Endothelial cell of umbilical vein (primary cell): ENCODE results near the gene ARHGEF10L. TPM values are rescaled to one million over a fixed set of nuclear protein-coding genes. Genes with fewer than 3 reads are reported as not detected.

ENCODE experiments used
- BruUV-seq: library from RNA; stranded (reverse); fragments of 400-500 nt; replicated peaks from 2 replicates; lab custom pipeline; 2021; lab: Mats Ljungman, UMichigan
- CTCF ChIA-PET: fragments of 300-600, 350-600 bp; sonication (Branson Sonifier 250); formaldehyde crosslinking; loops from one replicate; lab custom pipeline; 2021; ENCODE audit warnings: antibody characterized with exemption, inconsistent platforms; lab: Charles Lee
- POLR2A ChIA-PET: fragments of 300-600, 350-600 bp; sonication (Branson Sonifier 250); formaldehyde crosslinking; loops from one replicate; lab custom pipeline; 2021; ENCODE audit warnings: antibody characterized with exemption, inconsistent platforms; lab: Charles Lee
- DNase-seq: peaks from one replicate; pipeline ENCODE4 v3.0.0-alpha.2; 2011; ENCODE audit warnings: low read depth, low spot score
- FAIRE-seq: peaks from 2 replicates; lab custom pipeline; 2011; peaks lifted over from hg19 to GRCh38; lab: Jason Lieb, UNC
- H2AFZ ChIP-seq: 2 replicates; pipeline ENCODE4 v1.6.0; 2012; ENCODE audit warnings: low read depth, low read length, control low read depth, inconsistent platforms
- H3K27ac ChIP-seq: 2 replicates; pipeline ENCODE4 v1.5.1; 2011; ENCODE audit warnings: low read depth, mild to moderate bottlenecking, control low read depth, low read length, moderate library complexity; ENCODE audit not compliant: insufficient read depth
- H3K27me3 ChIP-seq, 2 experiments: 2 replicates each; pipeline versions ENCODE4 v1.6.0 to v1.6.1; 2011; ENCODE audit warnings: low read length in 2 of 2, mixed read lengths in 1 of 2; ENCODE audit not compliant: control insufficient read depth in 2 of 2, insufficient read depth in 2 of 2
- H3K36me3 ChIP-seq, 2 experiments: 2 replicates in 1 of 2; 3 replicates in 1 of 2; pipeline ENCODE4 v1.5.1; 2011; ENCODE audit warnings: low read length in 2 of 2, mild to moderate bottlenecking in 1 of 2, moderate library complexity in 1 of 2; ENCODE audit not compliant: control insufficient read depth in 2 of 2, insufficient read depth in 2 of 2; ENCODE audit errors: extremely low read depth in 1 of 2
- H3K4me1 ChIP-seq: 3 replicates; pipeline ENCODE4 v1.5.1; 2011; ENCODE audit warnings: mild to moderate bottlenecking, low read length; ENCODE audit not compliant: control insufficient read depth, insufficient read depth; ENCODE audit errors: extremely low read depth
- H3K4me2 ChIP-seq: 2 replicates; pipeline ENCODE4 v1.6.1; 2011; ENCODE audit warnings: low read length, control low read depth, mixed read lengths; ENCODE audit not compliant: insufficient read depth
- H3K4me3 ChIP-seq, 3 experiments: fragments of 200-600 bp in 1 of 3; sonication (generic), shearing (Covaris generic) in 1 of 3; replicated peaks in 1 of 3; 2 replicates each; pipeline ENCODE4 v1.5.1; 2011 to 2016; ENCODE audit warnings: control low read depth in 3 of 3, low read length in 3 of 3, mild to moderate bottlenecking in 2 of 3, inconsistent platforms in 1 of 3, low read depth in 1 of 3, moderate library complexity in 1 of 3; ENCODE audit not compliant: insufficient read depth in 1 of 3
- H3K79me2 ChIP-seq: 2 replicates; pipeline ENCODE4 v1.6.0; 2012; ENCODE audit warnings: low read length, inconsistent platforms; ENCODE audit not compliant: control insufficient read depth, insufficient read depth
- H3K9ac ChIP-seq: replicated peaks from 2 replicates; pipeline ENCODE3; 2011; ENCODE audit warnings: low read length, control low read depth; ENCODE audit not compliant: insufficient read depth; ENCODE audit errors: extremely low read depth
- H3K9me1 ChIP-seq: replicated peaks from 3 replicates; pipeline ENCODE4 v1.6.0; 2011; ENCODE audit warnings: mild to moderate bottlenecking, low read length; ENCODE audit not compliant: control insufficient read depth, insufficient read depth; ENCODE audit errors: extremely low read depth
- H3K9me3 ChIP-seq: replicated peaks from 2 replicates; pipeline ENCODE4 v1.5.1; 2012; ENCODE audit warnings: low read length, inconsistent platforms; ENCODE audit not compliant: control insufficient read depth, insufficient read depth
- H4K20me1 ChIP-seq: replicated peaks from 2 replicates; pipeline ENCODE3; 2011; ENCODE audit warnings: mild to moderate bottlenecking, low read length; ENCODE audit not compliant: control insufficient read depth, insufficient read depth; ENCODE audit errors: extremely low read depth
- CTCF ChIP-seq, 2 donors: IDR thresholded peaks; 1 replicate in 1 of 2; 2 replicates in 1 of 2; pipeline ENCODE4 v1.5.1; 2011; ENCODE audit warnings: low read length in 2 of 2, mild to moderate bottlenecking in 2 of 2, moderate library complexity in 2 of 2, control low read depth in 1 of 2, inconsistent platforms in 1 of 2, low read depth in 1 of 2; ENCODE audit not compliant: insufficient read depth in 1 of 2; ENCODE audit errors: extremely low read depth in 1 of 2
- EZH2 ChIP-seq: IDR thresholded peaks from 2 replicates; pipeline ENCODE4 v1.6.1; 2012; ENCODE audit warnings: borderline replicate concordance, low read depth, mild to moderate bottlenecking, moderate library complexity, low read length, inconsistent platforms; ENCODE audit not compliant: severe bottlenecking
- FOS ChIP-seq: IDR thresholded peaks from 2 replicates; pipeline ENCODE4 v1.6.1; 2011; ENCODE audit warnings: mild to moderate bottlenecking, low read length, moderate library complexity, borderline replicate concordance; ENCODE audit not compliant: insufficient read depth
- GATA2 ChIP-seq: IDR thresholded peaks from 2 replicates; pipeline ENCODE4 v1.7.0; 2011; ENCODE audit warnings: low read depth, mild to moderate bottlenecking, moderate library complexity, mixed read lengths, low read length; ENCODE audit not compliant: insufficient read length, insufficient read depth
- JUN ChIP-seq: IDR thresholded peaks from 2 replicates; pipeline ENCODE4 v1.6.1; 2011; ENCODE audit warnings: borderline replicate concordance, low read depth; ENCODE audit not compliant: insufficient read length, insufficient read depth
- MAX ChIP-seq: IDR thresholded peaks from 2 replicates; pipeline ENCODE4 v1.6.1; 2011; ENCODE audit not compliant: insufficient read depth, insufficient read length
- MYC ChIP-seq: IDR thresholded peaks from one replicate; pipeline ENCODE4 v1.6.1; 2011; ENCODE audit warnings: mild to moderate bottlenecking, low read depth, low read length
- POLR2A ChIP-seq: IDR thresholded peaks from 2 replicates; pipeline ENCODE4 v1.6.1; 2012; ENCODE audit warnings: low read depth, mild to moderate bottlenecking, control low read depth, low read length
- POLR2AphosphoS5 ChIP-seq: IDR thresholded peaks from 2 replicates; pipeline ENCODE4 v1.6.1; 2012; ENCODE audit warnings: low read depth, mild to moderate bottlenecking, control low read depth, low read length, moderate library complexity; ENCODE audit not compliant: insufficient read depth
- dilution Hi-C: fragments of 300-500 bp; cut with MboI; formaldehyde crosslinking; loops from one replicate; pipeline ENCODE4 v1.15.0; 2019; ENCODE audit warnings: low sequenced_read_pairs; ENCODE audit not compliant: extremely low pct_ligation_motif_present
- intact Hi-C: fragments of 100-400 bp; cut with micrococcal nuclease; formaldehyde crosslinking; loops from one replicate; pipeline ENCODE4 v1.10.0; 2022
- polyA plus RNA-seq, 4 experiments: library from polyadenylated mRNA; depleted of rRNA in 3 of 4; stranded (reverse) in 3 of 4; unstranded in 1 of 4; fragments of >200 nt; gene quantifications; 2 replicates each; pipeline versions ENCODE4 v1.2.1 to v1.2.3, GENCODE V29; 2011 to 2012; ENCODE audit warnings: missing spikeins in 1 of 4
- total RNA-seq: library from RNA; stranded (reverse); gene quantifications from 2 replicates; pipeline ENCODE4 v1.2.3, GENCODE V29; 2021

Gene ARHGEF10L
- total and polyA plus RNA-seq, 2 donors (not counting 3 experiments of a cell fraction or from before 2014, with no cell fraction given): 1.9 to 5.2 TPM

- BruUV-seq: no TSS peak
- Histone ChIP-seq H3K79me2 (no peaks in the 10 kb centered on the region), H3K9ac (no peak overlapping the region), H2AFZ (no peak overlapping the region), H3K36me3 (no peaks in the 10 kb centered on the region), H3K27me3 (no peaks in the 10 kb centered on the region), H3K9me3 (no peaks in the 10 kb centered on the region), H3K27ac (no peak overlapping the region), H3K4me2 (no peak overlapping the region), H3K4me1 (no peaks in the 10 kb centered on the region), H3K4me3 (no peak overlapping the region), H3K9me1 (no peaks in the 10 kb centered on the region), H4K20me1 (no peaks in the 10 kb centered on the region)
- intact Hi-C loops: no loop called here
- DNase-seq (no peak), FAIRE-seq (no peak)
- TF ChIP-seq GATA2: no peak
- TF ChIP-seq POLR2AphosphoS5: no peak
- TF ChIP-seq MYC: no peak
- no peak for TF ChIP-seq CTCF (IDR thresholded peaks at IDR 0.05; ENCODE audit: extremely low read depth in 1 of 2, insufficient read depth in 1 of 2, low read depth in 1 of 2, low read length in 2 of 2)
- TF ChIP-seq EZH2: no peak
- no peak for TF ChIP-seq MAX
- no peak for TF ChIP-seq JUN
- no peak for TF ChIP-seq POLR2A
- no peak for TF ChIP-seq FOS
- ChIA-PET POLR2A (no interaction called here), CTCF (interaction anchor here (2.4 kb wide), 1 partner anchor 93 kb away, joined by 8 read pairs; no protein-coding TSS in a partner anchor)
- dilution Hi-C loops: no loop called here
Measured at GRCh38 chr1:17596186-17596585, 56.7 kb downstream of the ARHGEF10L start.
